Prostate gland (tissue), 2 donors: ENCODE results near the gene CRADD.

ENCODE experiments used
- CTCF ChIP-seq, 4 experiments: fragments of 200-600 bp in 2 of 4; fragments of 450-650 bp in 2 of 4; sonication (generic) in 2 of 4; IDR thresholded peaks; 1 replicate in 3 of 4; 2 replicates in 1 of 4; pipeline ENCODE4 v1.5.1; 2016 to 2019; ENCODE audit warnings: antibody characterized with exemption in 4 of 4, mild to moderate bottlenecking in 2 of 4, moderate library complexity in 2 of 4
- POLR2A ChIP-seq: fragments of 450-650 bp; IDR thresholded peaks from one replicate; pipeline ENCODE4 v1.6.1; 2016; ENCODE audit warnings: antibody characterized with exemption, mild to moderate bottlenecking
- POLR2AphosphoS5 ChIP-seq: sonication (generic); formaldehyde crosslinking; IDR thresholded peaks from one replicate; pipeline ENCODE4 v1.6.1; 2017; ENCODE audit warnings: antibody characterized with exemption

GRCh38 chr12:93727195-93727811 is 50.1 kb downstream of the CRADD start:
- no peak for TF ChIP-seq POLR2A
- TF ChIP-seq CTCF (IDR thresholded peaks at IDR 0.05), result no peak
- TF ChIP-seq POLR2AphosphoS5, result peak; percentile 60
